ENCODE measurements around the gene HSP90AB1.

The HSP90AB1 gene

DNA sequence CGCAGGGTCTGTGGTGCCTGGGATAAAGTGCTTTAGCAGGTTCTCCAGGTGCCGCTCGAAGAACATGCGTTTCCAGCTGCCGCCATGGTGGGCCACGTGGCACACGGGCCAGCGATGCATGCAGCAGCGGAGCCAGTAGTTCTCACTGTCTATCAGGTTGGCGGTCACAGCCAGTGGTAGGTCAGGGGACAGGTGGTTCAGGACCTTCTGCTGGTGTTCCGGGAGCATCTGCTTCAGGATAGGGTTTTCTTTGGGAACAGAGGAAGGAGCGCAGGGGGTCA lies 39.3 kb downstream of the HSP90AB1 start:
- DNase-seq (ENCODE audit: low read depth in 3 of 3), result no peak

DNA sequence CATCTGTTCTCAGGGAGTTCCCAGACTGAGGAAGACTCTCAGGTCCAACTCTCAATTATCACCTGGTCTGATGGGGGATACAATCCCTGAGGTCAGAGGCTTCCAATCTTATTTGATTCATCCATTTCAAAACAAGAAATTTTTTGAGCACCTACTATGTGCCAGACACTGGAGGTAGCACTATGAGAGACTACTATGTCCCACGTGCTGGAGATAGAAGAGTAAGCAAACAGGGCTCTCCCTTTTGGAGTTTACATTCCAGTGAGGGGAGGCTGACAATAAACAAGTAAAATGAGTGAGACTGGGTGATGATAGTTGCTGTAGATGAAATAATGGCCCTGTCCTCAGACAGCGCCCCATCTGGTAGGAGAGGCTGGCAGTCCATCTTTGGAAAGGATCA lies 39.8 kb downstream of the HSP90AB1 start:
- DNase-seq (ENCODE audit: low read depth in 3 of 3), result no peak

DNA sequence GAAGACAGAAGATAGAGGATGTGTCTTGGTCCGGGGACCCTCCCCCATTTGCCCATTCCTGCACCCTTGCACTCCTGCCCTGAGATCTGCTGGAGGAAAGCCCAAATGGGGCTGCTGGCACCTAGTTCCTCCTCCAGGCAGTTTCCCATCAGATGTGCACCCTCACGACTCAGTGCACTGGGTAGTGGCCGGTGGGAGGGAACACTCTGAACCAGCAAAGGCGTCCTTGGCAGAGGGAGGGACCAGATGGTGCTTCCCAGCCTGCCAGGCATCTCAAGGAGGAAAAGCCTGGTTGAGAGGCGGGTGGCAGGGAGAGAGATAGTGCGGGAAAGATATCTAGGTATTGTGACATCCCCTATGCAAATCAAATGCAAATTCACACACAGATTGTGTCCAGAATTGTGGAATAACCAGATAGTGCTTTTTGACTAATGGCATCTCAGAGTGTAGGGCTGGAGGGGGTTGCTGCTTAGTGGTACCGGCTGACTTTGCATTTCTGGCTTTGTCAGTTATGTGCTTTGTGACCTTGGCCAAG lies 42.9 kb downstream of the HSP90AB1 start:
- DNase-seq (ENCODE audit: low read depth in 3 of 3), result no peak

DNA sequence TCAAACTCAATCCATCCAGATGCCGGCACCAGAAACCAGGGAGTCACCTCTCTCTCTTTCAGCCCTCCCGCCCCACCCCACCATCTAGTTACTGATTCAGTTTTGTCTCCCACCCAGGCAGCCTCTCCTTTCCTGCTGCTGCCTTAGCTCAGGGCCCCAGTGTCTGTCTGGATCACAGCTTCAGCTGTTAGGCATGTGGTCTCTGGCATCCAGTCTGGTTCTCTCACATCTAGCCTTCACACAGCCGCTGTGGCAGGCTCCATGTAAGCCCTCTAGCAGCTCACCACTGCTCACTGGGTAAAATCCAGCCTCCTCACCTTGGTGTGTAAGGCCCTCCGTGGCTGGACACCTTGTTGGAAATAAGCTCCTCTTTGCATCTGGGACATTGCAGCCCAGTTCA lies 44.9 kb downstream of the HSP90AB1 start:
- no peak for DNase-seq (ENCODE audit: low read depth in 3 of 3)

DNA sequence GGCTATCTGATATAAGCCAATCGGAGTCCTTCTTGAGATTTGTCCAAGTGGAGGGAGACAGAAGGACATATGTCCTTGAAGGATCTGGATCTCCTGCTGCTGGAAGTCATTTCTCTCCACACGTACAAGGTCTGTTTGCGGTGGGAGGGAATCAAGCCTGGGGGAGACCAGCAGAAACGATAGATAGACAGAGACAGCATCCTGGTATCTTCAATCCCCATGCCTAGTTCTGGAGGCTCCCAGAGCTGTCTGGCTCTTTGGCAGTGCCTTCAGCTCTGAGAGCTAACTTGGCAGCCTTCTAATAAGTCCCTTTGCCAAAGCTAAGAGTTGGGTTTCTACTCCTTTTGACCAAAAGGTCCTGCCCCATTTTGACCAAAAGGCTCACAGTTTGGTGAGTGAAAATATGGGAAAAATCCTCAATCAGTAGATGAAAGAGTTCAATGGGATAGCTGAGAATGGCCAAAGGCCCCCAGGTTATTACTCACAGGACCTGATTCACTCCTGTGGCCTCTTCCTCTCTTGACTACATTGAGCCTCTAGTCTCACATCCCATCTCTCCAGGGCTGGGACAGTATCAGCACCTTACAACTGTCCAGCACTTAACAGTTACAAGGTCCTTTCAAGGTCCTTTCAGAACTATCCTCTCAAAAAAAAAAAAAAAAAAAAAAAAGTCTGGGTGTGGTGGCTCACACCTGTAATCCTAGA lies 45.9 kb downstream of the HSP90AB1 start:
- no peak for DNase-seq (ENCODE audit: low read depth in 3 of 3)

DNA sequence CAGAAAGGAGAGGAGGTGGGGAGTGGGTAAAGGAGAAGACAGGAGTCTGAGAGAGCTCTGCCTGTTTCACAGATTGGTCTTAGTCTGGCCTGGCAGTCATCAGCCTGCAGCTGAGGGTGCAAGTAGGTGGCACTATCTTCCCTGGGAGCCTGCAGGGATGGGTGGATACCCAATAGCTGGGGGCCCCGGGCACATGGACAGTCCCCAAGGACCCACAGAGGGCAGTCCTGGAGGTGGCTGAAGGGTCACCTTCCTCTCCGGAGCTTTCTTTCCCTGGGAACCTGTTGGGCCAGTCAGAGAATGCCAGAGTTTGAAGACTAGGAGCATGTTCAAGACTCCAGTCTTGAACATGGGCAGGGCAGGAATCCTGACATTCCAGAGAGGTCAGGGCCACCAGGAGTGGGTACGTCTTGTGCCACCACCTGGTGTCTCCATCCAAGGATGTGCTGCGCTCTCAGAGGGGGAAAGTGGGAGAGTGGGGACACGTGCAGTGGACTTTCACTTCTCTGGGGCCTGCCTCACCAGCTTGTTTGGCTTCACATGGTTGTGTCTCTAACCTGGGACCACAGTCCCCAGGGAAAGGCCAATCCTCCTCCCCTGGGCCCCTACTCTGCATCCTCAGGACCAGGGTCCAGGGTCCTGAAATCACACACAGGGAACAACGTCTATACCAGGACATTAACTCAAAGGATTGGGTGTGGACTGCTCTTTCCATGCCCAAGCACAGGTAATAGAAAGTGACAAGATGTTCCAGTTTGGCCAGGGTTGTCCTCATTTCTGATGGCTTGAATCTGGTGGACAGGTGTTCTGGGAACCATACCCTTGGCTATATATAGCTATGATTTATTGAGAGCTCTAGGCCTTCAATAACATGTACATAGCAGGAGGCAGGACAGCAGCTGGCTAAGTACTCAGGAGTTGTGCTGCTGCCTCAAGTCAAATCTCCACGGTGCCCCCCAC lies 48.2 kb downstream of the HSP90AB1 start:
- DNase-seq (ENCODE audit: low read depth in 3 of 3), result no peak

DNA sequence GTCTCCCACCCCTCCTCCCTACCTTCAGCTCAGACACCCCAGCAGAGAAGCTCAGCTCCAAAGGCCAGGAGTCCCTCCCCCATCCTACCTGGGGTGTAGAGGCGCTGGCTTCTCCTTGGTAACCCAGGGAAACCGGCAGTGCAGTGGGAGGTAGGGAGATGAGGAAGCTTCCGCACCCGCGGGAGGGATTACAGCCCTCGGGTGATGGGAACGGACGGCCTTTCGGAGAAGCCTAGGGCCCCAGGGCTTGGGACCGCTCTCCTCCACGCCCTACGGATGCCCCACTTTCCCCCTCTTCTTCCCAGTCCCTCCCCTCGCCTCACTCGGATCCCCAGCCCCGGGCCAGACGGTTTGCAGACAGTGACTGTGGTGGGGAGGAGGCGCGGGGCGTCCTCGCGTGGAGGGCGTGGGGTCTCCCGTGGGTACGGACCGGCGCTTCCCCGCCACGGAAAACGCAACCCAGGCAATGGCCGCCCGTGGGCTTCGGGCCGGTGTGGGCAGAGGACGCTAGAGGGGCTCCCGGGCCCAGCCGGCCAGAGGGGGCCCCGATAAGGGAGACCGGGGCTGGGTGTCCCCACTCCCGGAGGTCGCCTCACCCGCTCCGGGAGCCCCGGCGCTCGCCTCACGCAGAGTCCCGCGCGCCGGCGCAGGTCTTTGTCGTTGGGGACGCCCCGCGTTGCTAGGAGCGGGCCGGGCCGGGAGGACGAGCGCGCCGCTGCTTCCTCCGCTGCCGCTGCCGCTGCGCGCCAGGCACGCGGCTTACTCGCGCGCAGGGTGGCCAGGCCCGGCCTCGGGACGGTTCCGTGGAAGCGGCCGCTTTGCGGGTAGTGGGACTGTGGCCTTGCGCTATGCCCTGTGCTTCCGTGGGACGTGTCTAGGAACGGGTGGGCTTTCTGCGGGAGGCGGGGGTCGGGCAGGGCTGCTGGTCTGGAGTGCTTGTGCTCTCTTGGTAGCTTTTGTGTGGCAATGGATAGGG lies 50.5 kb downstream of the HSP90AB1 start:
- DNase-seq (ENCODE audit: low read depth in 3 of 3), result peak in 1 of 3 experiments; percentile 29

DNA sequence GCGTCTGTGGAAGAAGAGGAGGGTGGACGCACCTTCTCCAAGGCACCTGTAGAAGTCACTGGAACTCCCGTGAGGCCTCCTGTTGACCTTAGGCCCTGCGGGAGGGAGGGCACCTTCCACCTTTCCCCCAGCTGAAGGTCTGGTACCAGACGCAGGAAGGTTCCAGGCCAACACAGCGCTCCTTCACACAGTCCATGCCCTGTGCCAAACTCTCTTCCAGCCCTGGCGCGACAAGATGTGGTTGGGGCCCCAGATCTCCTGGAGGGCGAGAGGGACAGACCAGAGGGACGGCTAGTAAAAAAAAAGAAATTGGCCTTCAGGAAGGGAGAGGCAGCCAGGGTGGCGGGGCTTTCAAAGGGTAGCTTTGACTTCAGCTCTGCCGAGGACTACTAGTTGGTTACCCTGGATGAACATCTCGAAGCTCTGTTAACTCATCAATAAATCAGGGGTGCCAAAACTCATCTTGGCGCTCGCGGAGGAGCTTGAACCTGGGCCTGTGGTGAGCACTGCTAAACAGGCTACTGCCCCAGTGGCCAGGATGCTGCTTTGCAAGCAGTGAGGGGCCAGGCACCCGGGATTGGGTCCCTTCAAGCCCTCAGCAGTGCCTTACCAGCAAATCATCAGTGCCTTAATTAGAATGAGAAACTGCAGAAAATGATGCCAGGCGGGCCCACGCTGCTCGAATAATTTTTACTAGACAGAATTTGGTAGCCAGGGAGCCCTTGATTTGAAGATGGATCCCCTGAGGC lies 51.3 kb downstream of the HSP90AB1 start:
- no peak for DNase-seq (ENCODE audit: low read depth in 3 of 3)

DNA sequence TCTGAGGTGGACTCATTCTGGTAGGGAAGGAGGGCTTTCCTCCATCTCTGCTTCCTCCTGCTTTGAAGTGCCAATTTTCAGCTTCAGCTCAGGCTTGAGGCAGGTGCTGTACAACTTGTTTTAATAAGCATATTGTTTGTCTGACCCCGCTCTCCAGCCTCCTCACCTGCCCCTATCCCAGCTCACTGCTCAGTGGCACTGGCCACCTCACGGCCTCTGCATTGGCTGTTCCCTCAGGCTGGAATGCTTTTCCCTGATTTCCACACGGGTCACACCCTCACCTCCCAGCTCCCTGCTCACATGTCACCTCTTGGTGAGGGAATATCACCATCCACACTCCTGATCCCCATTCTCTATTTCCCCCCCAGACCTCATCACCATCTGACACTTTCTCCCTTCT lies 52.0 kb downstream of the HSP90AB1 start:
- no peak for DNase-seq (ENCODE audit: low read depth in 3 of 3)

DNA sequence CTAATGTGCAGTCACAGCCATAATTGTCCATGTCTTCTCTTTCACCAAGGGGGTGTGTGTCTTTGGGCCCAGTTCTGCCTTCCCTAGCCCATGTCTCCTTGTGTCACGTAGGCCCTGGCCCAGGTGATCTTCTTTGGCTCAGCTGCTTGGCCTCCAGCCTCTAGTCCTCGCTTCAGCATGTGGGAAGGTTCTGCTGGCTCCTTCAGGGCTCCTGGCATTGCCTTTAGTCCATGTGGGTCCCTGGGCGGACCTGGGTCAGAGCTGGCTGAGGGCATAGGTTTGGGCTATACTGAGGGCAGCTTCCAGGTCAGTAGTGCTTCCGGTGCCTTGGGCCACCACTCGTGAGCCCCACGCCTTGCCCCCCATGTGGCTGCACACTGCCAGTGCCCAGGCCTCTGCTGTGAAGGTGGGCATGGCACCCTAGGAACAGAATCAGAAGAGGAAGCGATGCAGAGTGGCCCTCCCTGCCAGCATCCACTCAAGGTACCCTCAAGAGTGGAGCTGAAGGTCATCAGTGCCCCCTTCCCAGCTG lies 53.5 kb downstream of the HSP90AB1 start:
- DNase-seq (ENCODE audit: low read depth in 3 of 3), result no peak

DNA sequence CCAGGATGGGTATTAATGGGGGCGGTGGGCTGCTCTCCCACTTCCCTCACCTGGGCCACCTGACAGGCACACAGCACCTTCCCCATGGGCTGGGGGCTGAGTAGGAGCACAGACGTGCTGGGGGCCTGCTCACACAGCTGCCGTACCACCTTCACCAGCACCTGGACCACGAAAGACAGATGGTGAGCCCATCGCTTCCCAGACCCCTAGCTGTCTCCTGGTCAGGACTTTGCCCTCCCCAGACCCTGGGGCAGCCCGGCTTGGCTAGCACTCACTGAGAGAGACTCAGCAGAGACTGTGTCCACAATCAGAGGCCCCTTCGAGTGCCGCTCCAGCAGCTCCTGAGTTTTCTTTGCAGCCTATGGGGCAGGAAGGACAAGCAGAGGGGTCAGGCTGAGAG lies 54.2 kb downstream of the HSP90AB1 start:
- DNase-seq (ENCODE audit: low read depth in 3 of 3), result no peak

DNA sequence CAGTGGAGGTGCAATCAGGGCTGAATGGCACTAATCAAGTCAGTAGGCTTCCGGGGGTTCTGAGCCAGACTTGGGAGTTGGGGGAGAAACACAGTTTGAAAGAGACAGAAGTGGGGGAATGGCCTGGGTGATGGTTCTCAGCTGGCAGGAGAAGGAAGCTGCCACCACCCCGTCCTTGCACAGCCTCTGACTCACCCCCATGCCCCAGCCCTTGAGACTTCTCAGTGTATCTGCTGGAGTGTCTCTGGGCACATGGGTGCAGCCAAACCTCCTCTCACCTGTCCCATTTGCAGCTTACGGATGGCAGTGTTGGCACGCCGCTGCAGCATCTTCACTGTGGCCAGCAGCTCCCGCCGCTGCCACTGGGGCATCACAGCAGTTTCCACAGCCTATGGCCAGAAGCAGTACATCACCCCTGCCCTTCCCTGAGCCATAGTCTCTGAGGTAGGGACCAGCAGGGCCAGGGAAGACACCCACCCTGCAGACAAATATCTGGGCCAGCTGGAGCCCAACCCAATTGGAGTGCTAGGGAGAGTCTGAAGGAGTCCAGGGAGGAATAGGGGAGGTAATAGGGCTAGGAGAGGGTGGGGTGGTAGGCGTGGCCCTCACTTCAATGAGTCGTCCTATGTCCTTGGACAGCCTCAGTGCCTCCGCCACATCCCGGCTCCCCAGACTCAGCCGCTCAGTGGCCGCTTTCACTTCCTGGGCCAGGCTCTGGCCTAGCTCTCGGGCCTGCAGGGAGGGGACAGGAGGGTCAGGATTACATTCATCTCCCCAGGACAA lies 55.1 kb downstream of the HSP90AB1 start:
- no peak for DNase-seq (ENCODE audit: low read depth in 3 of 3)

DNA sequence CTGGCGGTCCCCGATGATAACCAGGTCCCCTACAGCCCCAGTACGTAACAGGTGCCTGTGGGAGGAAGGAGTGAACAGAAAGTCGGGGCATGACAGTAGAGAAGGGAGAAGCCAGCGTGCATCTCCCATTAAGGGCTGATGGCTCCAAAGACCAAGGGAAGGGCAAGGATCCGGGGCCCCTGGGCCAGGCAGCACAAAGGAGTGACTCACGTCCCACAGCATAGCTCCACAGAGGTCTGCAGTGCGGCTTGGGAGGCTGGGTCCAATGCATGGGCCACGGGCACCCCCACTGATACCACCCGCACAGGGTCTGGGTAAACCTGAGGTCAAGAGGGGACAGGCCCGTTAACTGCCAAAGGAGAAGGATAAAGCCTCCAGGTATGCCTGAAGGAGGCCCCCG lies 56.0 kb downstream of the HSP90AB1 start:
- no peak for DNase-seq (ENCODE audit: low read depth in 3 of 3)

Measured in stimulated activated CD4-positive, alpha-beta T cell treated with anti-CD3 and anti-CD28 coated beads, TNF-alpha, amount 100 ng/mL, for 4 hours (primary cell).